GM19455 (cell line): ENCODE data around the gene CSRNP3.
"Not testable (repeated sequence)": the region's sequence is repeated elsewhere in the genome, so short reads cannot be mapped to it uniquely, and the experiment has no call there.

Source experiments
- ATAC-seq: cut with Tn5 transposase; IDR thresholded peaks from one replicate; pipeline ENCODE4 v1.9.1; 2021; ENCODE audit not compliant: unreplicated experiment

Gene CSRNP3

DNA sequence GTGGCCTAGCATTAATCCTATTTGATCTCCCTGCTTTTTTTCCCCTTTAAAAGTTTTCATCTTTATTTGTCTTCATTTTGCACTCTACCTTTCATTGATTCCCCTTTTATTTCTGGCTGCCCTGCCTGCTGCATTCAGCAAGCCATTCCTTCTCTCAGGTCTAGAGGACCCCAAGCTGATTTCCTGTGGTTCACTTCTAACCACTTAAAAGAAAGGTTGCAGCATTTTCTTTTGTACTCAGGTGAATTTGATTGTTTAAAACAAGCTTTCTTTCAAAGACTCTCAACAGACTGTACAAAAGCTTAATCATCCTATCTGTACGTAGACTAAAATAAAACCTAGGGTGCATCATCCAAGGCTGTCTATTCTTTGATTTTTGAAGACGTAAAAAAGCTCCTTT is 160.3 kb downstream of the CSRNP3 start:
- no peak for ATAC-seq

DNA sequence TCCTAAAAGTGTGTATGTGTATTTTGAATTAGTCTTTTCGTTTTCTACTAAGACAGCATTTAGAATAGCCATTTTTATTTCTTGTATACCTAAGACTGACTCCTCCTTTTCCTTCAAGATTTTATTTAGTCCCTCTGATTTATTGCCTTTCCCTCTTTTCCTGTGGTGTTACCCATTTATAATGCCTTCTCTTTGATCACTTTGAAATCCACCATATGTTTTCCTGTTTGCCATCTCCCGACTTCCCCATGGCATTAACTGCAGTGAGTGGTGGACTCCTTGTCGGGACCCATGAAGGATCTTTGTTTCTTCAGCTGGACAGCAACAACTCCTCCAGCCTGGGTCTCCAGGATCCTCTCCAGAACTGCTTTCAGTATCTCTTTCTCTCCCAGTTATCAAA is 160.7 kb downstream of the CSRNP3 start:
- no peak for ATAC-seq

DNA sequence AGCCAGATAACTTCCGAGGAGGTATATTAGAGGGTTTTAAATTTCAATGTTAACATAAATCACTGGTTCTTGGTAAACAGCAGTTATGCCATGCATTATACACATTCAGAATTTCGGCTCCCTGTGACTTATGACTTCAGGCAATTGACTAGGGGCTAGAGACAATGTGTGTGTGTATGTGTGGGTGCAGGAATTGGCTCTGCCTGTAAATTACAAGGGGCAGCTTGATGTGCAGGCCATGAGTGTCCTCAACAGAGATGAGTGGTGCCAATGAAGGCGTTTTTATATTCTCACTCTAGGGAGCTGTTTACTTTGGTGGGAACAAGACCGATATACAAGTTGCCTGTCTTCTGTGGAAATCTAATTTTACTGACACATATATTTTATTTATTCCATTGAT is 161.6 kb downstream of the CSRNP3 start:
- no peak for ATAC-seq

DNA sequence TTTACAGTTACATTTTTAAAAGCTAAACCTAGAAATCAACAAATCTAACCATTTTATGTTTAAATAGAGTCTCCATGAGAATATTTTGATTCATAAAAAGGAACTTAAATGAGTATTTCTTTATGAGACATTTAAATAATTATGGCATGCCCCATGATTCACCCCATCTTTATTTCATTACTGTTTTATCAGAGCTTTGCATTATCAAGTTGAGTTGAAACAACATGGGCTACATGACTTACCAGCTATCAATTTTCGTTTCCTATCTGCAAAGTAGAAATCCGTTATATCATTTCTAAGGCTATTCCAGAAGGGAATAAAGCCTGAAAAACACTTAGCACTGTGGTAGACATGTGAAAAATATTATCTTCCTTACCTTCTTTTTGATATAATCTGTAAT is 163.1 kb downstream of the CSRNP3 start:
- ATAC-seq = no peak

DNA sequence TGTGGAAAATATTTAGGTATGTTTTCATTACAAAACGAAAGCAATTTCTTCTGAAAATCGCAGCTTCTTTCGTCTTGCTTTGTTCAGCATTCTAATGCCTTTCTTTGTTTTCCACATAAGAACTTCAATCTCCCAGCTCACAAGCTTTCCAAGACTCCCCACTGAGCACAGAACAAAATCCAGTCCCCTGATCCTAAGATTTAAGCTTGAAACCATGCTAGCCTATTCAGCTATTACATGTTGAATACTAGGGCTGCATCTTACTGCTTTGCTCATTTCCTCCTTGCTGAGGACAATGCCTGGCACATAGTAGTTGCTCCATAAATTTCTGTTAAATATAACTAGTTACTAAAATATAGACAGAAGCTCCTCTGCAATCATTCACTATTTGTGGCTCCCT is 163.9 kb downstream of the CSRNP3 start:
- no peak for ATAC-seq

DNA sequence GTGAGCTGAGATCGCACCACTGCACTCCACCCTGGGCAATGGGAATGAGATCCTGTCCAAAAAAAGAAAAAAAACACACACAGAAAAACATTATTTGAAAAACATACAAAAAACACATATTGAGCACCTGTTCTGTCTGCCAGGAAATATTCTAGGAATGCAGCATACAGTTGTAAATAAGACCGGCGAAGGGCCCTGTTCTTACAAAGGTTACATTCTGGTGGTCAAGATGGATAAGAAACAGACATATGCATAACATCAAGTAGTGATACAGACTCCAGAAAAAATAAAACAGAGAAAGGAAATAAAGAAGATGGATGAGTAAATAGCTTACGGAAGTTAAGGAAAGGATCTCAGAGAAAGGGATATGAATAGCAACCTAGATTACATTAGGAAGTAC is 164.8 kb downstream of the CSRNP3 start:
- no peak for ATAC-seq

DNA sequence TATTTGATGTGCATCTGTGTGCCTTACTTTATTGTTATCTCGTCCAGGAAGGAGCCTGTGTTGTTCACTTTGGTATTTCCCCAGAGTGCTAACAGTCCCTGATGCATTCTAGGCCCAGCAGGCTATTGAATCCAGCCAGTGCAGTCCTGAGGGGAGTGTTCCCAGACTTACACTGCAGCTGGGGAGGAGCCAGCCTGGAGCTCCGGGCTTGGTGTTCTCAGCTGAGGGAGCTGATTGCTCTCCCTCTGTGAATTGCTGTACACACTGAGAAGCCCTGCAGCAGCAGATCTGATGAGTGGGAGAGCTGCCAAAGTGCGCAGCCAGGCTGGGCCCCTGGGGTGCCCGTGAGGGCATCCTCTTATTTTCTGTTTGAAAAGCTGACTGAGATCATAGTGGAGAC is 165.4 kb downstream of the CSRNP3 start:
- no peak for ATAC-seq

DNA sequence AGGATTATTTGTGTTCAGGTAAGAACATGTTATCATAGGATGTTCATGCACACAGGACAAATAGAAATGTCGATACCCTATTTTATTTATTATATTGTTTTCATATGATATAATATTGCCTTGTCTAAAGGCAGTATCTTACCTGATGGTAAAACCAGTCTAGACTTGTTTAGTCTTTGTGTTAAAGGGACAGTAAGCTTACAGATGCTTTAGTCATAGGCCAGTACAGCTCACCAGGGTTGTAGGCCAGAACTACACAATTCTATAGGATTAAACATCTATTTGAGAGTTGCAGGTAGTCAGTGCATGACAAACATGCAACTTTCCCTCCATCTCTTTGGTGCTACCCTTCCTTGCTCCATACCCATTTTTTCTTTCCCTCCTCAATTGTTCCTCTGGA is 166.0 kb downstream of the CSRNP3 start:
- no peak for ATAC-seq

DNA sequence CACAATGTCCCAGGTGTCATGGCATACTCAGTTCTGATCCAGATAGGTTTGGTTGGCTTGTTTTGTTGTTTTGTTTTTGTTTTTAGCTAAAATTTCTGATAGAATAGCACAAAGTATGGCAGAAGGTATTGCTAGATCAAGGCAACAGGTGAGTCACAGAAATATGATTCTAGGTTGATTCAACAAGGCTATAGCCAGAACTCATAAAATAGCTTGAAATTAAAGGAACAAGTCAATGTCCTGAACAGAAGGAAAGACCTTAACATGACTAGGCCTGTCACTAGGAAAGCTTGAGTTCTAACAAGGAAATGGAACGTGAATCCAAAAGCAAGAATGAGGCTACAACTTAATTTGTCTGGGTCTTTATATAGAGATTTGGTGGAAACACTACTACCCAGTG is 167.5 kb downstream of the CSRNP3 start:
- no peak for ATAC-seq

DNA sequence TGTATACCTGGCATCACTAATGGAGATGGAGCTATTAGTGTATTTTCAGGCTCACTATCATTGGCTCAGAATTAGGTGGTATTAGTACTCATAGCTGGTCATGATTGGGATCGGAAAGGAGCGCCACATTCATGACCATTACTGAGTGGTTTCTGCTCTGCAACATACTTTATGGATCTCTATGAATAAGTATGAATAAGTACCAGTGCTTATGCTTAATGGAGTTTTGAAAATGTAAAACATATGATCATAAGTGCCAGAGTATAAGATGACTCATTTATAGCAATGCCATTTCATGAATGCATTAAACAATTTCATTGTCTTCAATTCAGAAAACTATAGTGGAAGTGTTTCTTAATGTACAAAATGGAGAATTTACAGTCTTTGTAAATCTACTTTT is 167.9 kb downstream of the CSRNP3 start:
- no peak for ATAC-seq

DNA sequence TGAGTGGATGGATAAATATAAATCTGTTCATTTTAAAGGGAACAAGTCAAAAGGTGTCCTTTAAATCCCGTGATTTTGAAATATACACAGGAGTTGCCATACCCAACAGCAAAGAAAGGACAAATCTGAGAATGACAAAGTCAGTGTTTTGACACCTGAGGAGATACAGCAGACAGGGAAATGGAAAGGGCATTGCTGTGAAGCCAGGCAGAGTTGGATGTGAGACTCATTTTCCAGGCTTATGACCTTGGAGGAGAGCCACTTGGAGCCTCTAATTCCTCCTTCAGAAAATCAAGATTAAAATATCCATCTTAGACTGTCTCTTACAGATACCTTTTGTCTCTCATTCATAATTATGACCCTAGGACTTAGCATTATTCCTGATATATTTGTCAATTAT is 170.0 kb downstream of the CSRNP3 start:
- no peak for ATAC-seq

DNA sequence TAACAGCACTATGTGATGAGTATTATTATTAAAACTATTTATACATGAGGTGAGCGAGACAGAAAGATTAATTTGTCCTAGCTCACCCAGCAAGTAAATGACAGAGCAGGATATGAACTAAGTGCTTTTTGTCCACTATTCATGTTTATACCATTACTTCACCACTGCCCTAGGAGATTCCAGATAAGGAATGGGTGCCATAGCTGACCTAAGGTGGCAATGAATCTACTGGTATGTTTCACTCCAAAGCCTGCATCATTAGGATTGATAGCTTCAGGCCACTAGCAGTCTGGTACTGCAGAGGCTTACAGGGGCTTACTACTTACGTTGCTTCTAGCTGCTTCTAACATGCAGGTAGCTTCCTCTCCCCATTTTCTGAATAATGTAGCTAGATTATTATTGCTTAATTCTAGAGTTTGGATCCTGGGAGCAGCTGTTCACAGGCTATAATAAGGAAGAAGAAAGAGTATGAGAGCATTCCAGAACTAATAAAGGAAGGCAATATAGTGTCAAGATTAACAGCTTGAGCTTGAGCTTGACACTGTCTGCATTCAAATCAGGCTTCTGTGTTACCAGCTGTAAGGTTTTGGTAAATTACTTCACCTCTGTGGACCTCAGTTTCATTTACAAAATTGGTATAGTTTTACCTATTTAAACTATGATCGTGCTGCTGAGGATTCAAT is 170.9 kb downstream of the CSRNP3 start:
- ATAC-seq = no peak

DNA sequence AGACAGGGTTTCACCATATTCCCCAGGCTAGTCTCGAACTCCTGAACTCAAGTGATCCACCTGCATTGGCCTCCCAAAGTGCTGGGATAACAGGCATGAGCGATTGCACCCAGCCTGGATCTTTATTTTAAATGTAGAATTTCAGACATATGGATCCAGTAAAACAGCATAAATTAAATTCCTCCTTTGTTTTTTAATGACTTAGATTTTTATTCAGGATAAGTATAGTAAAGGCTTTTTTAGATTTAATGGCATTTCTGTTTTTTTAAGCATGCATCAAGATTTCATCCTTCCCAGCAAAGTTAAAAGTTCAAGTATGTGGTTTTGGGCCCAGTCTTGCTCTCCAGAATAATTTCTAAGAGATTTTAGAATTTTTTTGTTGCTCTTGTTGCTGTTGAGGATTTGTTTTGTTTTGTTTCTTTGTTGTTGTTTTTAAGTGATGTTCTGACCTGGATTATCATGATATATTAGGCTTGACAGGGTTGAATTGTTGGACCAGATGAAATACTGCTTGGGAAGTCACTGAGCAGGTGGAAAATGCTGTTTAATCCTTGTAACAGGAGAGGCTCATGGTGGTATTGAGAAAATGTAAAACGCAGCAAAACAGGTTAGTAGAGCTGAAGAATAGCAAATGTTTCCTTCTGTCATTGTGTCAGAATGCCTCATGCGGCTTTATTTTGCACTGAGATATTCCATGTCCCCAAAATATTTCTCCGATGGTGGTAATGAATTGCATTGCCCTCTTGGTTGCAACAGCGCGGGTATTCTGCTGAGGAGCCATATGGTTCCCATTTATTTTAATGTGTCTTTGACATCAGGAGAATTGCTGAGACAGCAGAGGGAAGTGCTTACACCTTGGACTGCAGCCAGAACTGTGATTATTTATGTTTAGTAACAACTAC is 176.7 kb downstream of the CSRNP3 start:
- no peak for ATAC-seq

DNA sequence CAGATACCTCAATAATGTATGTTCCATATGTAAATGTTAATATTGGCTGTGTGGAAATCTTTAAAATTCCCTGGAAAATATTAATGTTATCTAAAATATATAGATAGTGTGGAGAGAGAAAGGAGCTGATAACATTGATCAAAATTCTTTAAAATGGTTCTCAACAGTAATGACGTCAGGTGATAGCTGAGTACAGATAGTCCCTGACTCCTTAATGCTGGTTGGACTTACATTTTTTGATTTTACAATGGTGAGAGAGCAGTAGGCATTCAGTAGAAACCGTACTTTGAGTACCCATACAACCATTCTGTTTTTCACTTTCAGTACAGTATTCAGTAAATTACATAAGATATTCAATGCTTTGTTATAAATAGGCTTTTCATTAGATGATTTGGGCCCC is 177.9 kb downstream of the CSRNP3 start:
- no peak for ATAC-seq

DNA sequence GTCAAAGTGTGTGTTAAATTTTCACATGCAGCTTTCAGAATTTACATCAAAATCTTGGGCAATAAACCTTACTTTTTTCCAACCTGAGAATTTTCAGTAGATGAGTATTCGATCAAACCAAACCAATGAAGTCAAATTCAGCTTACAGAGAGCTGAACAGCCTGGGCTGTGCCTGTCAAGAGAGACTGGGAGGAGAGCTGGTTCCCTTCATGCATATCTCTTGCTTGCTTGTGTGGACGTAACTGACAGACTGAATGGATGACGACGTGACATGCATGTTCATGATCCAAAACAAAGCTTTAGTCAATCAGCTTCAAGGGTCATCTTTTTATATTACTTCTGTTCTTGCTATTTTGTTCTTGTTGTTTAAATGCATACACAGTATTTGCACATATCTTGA is 179.3 kb downstream of the CSRNP3 start:
- ATAC-seq = no peak

DNA sequence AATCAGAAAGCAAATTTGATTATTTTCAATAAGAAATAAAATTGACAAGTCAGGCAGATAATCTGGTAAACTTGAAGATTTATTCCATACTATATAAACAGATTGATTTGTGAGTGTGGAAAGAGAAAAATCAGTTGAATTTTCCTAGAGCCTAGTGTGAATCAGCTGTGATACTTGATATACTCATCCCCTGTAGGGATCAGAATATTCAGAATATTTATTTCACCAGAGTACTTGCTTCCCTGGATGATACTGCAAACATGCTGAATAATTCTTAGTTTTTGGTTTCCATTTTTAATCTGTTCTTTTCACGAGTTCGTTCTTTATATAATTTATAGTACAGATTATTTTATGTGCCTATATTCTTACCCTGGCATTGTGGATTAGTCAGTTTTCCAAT is 181.7 kb downstream of the CSRNP3 start:
- ATAC-seq = no peak

DNA sequence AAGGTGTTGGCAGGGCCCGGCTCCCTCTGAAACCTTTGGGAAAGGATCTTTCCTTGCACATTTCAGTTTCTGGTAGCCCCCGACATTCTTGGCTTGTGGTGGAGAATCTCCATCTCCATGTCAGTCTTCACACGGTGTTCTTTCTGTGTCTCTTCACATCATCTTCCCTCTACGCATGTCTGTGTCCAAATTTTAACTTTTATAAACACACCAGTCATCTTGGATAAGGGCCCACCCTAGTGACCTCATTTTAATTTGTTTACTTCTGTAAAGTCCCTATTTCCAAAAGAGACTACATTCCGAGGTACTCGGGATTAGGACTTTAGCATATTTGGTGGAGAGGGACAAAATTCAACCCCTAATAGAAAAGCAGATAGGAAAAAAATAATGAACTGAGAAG is 186.2 kb downstream of the CSRNP3 start:
- no peak for ATAC-seq

DNA sequence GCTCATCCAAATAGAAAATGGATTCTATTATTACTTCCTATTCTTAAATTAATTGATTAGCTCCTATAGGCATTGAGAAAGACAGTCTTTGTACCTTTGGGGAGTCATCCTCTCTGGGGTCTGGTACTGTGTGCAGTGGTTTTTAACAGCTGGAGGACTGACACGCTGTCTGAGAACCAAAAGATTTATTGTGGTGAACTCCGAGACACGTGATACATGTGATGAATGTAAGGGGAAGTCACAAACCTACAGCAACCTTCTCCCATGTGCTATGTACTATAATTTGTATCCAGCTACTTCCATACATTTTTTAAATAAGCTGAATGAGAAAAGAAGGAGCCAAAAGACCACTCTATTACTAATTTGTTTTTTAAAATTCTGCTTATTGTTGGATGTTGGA is 190.9 kb downstream of the CSRNP3 start:
- no peak for ATAC-seq

DNA sequence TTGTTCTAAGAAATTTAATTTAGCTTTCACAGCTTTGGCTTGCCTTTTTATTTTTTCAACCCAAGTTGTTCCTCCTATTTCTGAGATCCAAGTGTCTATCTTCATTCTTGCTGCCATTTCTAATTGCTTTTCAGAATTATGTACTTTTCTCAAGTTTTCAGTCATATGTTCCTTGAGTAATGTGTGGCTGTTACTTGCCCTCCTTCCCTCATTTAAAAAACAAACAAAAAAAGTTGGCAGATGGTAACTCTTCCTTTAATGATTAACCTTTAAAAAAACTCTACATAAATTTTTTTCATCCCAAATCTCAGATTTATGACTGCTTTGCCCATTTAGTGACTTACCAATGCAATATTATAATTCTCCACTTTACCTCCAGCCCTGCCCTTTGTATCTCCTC is 193.2 kb downstream of the CSRNP3 start:
- no peak for ATAC-seq

DNA sequence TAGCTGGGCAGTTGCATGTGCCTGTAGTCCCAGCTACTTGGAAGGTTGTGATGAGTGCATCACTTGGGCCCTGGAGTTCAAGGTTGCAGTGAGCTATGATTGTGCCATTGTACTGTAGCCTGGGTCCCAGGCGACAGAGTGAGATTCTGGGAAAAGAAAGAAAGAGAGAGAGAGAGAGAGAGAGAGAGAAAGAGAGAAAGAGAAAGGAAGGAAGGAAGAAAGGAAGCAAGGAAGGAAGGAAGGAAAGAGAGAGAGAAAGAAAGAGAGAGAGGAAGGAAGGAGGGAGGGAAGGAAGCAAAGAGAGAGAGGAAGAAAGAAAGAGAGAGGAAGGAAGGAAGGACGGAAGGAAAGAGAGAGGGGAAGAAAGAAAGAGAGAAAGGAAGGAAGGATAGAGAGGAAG is 196.1 kb downstream of the CSRNP3 start:
- ATAC-seq = no peak

DNA sequence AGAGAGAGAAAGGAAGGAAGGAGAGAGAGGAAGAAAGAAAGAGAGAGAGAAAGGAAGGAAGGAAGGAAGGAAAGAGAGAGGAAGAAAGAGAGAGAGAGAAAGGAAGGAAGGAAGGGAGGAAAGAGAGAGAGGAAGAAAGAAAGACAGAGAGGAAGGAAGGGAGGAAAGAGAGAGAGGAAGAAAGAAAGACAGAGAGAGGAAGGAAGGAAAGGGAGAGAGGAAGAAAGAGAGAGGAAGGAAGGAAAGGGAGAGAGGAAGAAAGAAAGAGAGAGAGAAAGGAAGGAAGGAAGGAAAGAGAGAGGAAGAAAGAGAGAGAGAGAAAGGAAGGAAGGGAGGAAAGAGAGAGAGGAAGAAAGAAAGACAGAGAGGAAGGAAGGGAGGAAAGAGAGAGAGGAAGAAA is 196.6 kb downstream of the CSRNP3 start:
- not testable (repeated sequence) for ATAC-seq

DNA sequence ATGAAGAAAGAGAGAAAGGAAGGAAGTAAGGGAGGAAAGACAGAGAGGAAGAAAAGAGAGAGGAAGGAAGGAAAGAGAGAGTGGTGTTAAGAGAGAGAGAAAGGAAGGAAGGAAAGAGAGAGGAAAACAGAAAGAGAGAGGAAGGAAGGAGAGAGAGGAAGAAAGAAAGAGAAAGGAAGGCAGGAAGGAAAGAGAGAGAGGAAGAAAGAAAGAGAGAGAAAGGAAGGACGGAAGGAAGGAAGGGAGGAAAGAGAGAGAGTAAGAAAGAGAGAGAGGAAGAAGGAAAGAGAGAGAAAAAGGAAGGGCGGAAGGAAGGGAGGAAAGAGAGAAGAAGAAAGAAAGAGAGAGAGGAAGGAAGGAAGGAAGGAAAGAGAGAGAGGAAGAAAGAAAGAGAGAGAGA is 197.1 kb downstream of the CSRNP3 start:
- no peak for ATAC-seq

DNA sequence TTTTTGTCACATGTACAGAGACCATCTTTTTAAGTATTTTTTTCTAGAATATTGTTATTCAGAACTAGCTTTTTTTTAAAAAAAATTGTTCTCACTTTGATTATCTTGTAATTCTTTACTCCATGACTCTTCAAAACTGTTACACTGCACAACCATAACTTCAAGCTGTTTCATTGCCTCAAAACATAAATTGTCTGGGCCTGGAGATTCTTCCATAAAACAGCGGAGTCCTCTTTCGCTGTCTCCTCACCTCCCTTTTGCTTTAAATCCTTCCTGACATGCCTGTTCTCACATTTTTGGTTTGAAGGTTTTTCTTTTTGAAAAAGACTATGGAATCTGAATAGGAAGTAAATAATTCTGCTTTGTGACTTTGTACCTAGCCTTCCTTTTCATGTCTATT is 197.9 kb downstream of the CSRNP3 start:
- no peak for ATAC-seq
